ENCODE data around the gene PIK3IP1.

Gene PIK3IP1

DNA sequence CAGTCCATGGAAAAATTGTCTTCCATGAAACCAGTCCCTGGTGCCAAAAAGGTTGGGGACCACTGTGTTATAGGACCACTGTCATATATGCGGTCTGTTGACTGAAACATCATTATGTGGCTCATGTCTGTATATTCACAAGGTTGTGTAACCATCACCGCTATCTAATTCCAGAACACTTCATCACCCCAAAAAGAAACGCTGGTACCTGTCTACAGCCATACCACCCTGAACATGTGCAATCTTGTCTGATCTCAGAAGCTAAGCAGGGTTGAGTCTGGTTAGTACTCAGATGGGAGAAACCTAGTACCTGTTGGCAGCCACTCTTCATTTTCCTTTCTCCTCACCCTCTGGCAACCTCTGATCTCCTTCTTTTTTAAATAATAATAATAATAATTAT is 12.9 kb upstream of the PIK3IP1 start:
- DNase-seq: no peak

DNA sequence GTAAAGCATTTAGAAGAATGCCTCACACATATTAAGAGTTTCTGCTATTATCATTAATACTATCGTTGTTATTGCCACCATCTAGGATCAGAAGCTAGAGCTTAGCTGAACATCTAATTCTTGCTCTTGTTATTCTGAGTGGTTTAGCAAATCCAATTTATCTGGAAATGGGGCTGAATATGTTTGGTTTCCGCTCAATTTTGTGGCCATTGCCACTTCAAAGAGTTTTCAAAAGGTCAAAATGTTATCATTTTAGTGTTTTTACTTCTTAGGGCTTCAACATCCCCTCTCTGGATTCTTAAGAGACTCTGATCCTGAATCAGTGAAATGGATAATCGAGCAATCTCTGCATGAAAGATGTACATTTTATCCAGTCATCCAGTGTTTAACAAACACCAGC is 10.2 kb upstream of the PIK3IP1 start:
- DNase-seq: no peak

DNA sequence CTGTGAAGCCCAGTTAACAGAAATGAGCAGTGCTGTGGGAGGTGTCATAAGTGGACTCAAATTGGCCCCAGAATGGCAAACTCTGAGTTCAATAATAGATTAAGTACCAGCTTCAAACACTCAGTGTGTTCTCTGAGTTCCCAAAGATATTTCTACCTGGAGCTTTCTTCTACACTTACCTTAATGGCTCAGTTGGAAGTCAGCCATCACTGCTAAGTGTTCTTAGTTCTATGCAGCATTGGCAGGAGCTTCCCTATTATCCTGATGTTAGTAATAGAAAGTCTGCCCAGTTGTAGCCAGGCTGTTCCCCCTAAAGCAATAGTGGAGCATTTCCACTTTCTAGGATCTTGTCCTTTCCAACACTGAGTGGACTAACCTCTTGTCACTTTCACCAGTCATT is 9.7 kb upstream of the PIK3IP1 start:
- DNase-seq: no peak

DNA sequence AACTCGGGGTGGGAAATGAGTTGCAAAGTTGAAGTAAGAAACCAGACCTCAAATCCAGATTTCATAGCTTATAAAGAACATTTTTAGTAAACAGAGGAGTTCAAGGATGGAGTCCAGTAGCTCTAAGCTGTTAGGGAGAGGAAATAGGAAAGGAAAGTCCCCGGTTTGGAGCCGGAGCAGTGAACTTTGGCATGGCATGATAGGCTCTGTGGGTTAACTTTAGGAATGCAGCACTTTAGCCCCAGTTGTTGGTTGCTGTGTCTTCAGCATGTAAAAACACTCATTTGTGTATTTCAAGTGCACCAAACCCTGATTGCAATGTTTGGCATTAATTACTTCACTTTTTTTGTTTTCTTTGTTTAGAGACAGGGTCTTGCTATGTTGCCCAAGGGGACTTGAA is 8.6 kb upstream of the PIK3IP1 start:
- no peak for DNase-seq

DNA sequence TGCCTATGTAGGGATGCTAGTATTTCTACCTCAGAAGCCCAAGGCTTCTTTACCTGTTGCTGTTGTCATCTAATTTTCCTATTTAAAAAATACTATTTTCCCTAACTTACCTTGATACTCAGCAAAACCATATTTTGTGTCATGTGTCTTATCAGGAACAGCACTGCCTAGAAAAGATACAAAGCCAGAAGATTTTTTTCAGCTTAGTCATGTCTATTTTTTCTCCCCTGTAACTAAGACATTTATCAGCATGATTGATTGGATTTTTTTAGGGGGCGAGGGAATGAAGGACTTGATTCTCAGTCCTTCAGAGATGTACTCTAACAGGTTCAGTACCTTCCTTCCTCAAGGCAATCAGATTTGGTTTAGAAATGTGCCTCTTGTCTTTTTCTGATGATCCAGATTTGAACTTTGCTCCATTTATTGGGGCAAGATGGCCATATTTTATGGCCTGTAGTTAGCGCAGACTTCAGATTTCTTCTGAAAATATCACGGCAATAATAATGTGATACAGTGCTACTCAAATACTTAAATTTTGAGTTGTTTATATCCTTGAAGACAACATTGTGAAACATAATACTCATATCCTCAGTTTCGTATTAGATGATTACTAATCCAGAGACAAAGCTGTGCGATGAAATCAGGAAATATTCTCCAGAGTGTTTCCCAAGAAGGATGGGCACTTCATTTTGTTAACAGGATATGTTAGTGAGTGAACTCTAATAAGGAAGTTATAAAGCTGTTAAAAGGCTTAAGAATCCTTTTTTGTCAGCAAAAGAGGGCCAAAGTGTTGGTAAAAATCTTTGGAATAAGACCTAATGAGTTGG is 3.8 kb upstream of the PIK3IP1 start:
- no peak for DNase-seq

DNA sequence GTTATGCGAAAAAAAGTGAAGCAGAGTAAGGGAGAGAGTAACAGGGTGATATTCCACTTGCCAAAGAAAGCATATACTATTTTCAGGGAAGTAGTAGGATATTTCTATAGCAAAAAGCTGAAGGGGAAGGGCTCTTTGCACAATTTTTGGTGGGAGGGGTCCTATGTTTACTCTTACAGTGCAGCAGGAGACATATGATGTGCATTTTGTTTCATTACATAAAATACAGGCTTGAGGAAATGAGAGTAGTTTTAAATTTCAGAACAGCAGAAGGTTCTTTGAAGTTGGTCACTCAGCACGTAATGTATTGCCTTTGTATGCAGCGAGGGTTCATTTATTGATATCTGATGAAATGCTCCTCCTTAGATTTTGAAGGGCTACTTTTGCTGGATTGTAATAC is 3.1 kb upstream of the PIK3IP1 start:
- no peak for DNase-seq

DNA sequence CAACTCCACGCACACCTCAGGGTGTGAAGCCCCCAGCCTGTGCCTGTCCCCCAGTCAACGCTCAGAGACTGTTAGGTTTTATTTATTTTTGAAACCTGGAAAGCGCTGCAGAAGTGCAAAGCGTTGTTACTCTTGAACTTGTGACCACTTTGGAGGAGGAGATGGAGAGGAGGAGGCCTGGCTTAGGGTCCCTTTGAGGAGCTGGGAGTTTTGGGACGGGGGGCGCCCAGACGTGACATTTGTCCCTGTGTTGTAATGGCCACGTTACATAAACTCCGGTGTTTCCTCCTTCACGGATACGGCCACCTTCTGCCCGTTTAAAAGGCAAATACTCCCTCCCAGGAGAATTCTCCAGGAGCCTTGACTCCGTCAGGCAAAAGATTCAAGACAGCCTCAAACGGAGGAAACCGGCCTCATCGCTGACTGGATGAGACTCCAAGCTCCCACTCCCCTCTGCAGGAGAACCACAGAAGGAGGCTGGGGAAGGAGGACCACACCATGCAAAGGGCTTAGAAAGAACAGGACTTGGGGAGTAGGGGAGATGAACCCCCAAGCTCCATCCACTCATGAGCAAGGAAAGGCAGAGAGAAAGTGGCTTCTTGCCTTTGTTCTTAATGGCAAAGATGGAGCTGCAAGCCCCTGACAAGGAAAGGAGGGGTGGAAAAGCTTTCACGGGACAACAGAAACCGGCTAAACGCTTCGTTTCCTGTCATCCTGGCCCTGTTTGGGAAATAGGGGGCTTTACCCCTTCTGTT is 630 bp downstream of the PIK3IP1 start:
- no peak for DNase-seq

DNA sequence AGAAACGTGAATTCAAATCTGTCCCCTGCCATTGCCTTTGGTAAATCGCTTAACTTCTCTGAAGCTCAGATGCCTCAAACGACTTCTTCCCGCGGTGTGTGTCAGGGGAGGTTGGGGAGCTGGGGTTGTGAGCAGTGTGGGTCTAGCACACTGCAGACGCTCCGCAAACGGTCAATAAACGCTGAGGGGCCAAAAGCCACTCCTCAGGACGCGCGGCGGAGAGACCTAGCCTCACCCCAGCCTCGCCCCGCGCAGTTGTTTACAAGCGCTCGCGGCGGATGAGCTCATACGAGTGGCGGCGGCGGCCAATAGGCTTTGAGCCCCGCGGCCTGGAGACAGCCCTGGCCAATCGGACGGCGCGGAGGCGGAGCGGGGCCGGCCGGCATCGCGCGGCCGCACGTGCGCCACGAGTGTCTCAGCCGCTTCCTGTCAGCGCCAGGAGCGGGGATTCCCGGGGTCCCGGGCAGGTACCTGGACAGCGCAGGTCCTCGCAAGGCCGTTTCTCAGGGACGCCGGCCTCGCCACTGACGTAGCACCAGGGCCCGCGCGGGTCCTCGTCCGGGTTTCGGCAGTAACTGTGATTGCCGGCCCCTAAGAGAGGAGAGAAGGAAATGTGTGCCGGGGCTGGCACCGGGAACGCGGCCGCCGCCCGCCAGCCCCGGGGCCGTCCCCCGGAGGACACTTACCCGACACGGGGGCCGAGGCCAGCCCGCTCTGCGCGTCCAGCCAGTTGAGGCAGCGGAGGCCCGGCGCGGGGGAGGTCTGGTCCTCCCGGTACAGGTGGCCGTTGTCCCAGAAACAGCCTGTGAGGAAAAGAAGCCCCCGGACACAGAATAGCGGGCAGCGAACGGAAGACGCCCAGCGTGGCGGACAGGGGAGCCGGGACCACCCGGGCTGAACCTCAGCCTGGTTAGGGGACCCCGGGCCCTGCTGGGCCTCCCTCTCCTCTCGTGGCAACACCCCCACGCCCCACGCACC is 1.5 kb downstream of the PIK3IP1 start:
- DNase-seq: peak; percentile 74 to 83

DNA sequence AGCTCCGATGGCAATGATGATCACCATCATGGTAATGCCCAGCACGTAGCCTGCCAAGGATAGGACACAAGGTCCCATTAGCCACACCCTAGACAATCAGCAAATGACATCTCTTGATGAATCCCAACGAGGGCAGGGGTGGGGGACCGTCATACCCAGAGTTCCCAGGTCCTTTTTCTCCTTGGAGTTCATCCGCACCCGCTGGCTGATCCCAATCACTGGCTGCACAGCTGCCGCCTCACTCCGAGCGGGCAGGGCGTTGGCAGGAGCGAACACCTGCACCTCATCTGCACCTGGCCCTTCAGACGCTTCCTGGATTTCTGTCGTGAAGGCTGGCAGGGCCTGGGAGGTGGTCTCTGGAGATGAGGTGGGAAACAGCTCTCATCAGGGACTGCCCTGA is 2.9 kb downstream of the PIK3IP1 start:
- no peak for DNase-seq

DNA sequence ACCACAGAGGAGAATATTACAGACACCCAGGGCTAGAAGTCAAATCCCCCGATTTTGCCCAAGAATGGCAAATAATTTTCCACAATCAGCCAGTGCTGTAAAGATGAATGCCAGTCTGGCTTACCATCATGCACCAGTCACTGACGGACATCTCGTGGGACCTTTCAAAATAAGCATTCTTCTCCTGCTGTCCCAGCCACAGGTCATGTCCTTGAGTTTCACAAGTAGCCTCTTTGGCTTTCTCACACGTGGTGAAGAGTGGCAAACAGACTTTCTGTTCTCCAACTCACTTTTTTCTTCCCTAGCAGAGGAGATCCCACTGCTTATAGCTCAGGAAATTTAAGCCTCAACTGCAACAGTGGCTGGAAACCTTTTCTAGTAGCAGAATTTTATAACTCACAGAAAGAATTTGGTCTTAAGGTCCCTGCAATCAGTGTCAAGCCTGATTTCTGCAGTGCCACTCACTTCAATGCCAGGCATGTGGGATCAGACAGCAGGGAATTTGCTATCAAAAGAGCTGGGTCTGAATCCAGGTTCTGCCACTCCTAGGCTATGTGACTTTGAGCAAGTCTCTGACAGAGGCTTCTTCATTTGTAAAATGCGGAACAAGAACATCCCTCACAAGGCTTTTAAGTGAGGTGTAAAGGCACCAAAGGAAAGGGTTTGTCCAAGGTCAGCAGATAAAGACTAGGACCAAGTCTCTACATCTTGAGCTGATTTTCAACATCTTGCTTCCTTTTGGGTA is 3.6 kb downstream of the PIK3IP1 start:
- no peak for DNase-seq

DNA sequence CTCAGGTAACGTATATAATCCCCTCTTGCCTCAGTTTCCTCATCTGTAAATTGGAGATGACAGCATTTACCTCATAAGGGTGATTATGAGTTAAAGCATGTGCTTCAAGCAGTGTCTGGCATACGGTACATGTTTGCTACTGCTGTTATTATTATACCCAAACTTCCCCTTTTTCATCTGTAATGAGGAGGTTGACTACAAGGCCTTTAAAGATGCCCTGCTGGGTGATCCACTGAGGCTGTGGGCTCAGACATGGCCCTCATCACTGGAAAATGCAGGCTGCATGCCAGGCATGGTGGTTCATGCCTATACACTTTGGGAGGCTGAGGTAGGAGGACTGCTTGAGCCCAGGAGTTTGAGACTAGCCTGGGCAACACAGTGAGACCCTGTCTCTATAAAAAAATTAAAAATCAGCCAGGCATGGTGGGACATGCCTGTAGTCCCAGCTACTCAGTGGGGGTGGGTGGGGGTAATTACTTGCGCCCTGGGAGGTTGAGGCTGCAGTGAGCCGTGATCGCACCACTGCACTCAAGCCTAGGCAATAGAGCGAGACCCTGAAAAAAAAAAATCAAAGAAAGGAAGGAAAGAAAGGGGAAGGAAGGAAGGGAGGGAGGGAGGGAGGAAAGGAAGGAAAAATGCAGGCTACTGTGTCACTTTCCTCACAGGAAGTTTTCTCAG is 4.3 kb downstream of the PIK3IP1 start:
- DNase-seq: no peak

DNA sequence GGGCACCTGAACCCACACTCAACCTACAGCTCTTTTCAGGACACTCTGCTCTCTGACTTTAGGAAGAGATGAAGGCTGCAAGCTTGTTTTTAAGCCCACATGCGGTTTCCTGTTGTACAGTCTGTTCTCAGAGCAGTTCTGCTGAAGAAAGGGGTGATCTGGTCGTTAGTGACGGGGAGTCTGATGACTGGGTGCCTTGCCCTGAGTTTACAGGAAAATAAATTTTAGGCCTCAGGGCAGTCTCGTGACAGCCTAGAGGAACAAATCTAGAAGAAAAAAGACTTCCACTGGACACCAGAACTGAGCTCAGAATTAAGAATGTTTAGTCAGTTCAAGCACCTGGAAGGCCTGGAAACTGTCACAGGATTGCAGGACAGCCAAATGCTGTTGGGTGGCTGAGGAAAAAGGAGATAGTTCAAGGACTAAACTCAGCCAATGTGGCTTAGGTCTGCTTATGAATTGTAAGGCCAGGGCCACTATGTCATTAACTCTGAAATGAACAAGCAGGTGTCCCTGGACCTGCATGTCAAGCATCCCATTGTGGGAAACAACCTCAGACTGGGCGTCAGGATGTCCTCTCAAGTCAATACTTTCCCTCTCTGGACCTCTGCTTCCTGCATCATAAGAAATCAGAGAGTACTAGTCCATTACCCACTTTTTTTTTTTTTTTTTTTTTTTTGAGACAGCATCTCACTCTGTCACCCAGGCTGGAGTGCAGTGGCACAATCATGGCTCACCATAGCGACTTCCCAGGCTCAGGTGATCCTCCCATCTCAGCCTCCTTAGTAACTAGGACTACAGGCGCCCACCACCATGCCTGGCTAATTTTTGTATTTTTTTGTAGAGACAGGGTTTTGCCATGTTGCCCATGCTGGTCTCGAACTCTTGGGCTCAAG is 5.7 kb downstream of the PIK3IP1 start:
- no peak for DNase-seq

DNA sequence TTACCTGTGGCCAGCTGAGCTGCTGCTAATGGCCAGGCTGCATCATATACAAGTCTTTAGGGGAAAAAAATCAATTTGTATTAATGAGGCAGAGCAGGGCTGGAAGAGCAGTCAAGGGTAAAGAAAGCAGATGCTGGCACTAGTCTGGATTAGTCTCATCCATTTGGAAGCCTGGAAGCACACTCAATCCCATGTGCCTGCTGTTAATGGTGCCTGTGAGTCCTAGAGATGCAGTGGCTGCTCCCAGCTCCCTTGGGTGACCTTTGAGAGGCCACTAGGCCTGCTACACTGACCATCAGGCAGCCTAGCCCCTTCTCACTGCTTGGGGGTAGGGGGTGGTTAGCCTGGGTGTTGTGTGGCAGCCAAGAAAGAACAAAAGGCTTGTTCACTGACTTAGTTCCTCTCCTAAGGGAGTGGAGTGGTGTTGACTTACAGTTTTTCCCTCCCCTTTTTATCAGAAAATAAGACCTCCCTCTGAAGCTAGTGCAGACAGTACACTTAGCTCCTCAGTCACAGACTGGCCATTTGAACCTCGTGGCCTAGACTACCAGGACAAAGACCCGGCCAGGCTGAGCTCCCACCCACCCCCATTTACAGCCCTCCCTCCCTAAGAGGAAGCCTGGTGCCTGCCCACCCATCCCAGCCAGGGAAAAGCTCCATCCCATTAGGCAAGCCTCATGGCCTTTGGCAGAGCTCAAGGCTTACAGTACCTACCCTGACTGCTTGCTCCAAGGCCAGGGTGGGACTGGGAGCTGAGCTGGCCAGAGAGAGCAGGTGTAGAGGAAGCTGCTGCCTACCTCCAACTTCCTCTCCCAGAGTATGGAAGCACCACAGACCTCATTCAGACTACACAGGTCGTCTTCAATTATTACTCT is 7.8 kb downstream of the PIK3IP1 start:
- DNase-seq: no peak

DNA sequence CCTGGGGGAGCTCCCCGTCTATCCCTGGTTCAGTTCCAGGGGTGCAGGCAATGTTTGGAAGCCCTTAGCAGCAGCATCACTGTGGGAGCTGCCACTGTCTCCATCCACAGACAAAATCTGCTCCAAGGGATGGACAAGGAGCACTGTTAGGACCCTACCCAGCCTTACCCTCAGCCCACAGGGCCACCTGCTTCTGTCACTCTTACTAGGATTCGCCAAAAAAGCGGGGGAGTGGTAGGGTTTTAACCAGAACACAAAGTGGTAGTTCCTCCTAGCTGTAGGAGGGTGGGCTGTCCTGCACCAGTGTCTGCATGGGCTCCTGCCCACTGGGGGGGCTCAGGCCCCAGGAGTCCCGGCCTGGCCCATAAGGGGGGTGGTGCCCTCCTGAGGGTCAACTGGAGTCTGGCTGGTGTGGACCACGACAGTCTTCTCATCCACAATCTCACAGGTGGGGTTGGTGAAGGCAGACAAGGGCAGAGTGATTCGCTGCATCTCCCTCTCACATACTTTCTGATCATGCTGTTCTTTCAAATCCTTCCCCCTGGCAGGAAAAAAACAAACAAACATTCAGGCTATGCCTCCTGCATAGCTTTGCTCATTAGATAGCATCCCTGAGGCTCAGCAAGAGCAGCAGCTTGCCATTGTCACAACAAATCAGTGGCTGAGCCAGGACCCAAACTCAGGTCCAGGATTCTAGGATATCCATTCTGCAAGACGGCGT is 9.4 kb downstream of the PIK3IP1 start:
- DNase-seq: no peak

DNA sequence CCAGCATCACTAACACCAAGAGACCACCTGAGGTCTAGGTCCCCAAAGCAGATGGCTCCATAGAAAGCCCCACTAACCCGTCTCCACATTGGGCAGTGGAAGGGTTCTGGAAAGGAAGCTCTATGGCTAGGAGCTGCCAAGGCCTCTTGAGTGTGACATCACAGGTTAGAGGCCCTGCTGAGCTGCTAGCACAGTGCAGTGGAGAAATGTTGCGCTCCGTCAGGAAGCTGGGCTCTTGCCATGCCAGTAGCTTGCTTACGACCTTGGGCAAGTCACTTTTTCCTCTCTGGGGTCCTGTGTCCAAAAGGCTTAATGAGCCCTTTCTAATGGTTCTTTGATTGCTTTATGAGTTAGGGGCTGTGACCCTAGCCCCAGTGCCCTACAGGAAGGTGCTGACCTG is 10.6 kb downstream of the PIK3IP1 start:
- no peak for DNase-seq

DNA sequence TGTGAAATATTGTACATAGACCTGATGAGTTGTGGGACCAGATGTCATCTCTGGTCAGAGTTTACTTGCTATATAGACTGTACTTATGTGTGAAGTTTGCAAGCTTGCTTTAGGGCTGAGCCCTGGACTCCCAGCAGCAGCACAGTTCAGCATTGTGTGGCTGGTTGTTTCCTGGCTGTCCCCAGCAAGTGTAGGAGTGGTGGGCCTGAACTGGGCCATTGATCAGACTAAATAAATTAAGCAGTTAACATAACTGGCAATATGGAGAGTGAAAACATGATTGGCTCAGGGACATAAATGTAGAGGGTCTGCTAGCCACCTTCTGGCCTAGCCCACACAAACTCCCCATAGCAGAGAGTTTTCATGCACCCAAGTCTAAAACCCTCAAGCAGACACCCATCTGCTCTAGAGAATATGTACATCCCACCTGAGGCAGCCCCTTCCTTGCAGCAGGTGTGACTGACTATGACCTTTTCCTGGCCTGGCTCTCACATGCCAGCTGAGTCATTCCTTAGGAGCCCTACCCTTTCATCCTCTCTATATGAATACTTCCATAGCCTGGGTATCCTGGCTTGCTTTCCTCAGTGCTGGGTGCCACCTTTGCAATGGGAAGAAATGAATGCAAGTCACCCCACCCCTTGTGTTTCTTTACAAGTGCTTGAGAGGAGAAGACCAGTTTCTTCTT is 12.3 kb downstream of the PIK3IP1 start:
- DNase-seq: no peak

DNA sequence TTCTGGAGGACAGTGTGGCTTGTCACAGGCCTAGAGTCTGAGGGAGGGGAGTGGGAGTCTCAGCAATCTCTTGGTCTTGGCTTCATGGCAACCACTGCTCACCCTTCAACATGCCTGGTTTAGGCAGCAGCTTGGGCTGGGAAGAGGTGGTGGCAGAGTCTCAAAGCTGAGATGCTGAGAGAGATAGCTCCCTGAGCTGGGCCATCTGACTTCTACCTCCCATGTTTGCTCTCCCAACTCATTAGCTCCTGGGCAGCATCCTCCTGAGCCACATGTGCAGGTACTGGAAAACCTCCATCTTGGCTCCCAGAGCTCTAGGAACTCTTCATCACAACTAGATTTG is 13.0 kb downstream of the PIK3IP1 start:
- no peak for DNase-seq

DNA sequence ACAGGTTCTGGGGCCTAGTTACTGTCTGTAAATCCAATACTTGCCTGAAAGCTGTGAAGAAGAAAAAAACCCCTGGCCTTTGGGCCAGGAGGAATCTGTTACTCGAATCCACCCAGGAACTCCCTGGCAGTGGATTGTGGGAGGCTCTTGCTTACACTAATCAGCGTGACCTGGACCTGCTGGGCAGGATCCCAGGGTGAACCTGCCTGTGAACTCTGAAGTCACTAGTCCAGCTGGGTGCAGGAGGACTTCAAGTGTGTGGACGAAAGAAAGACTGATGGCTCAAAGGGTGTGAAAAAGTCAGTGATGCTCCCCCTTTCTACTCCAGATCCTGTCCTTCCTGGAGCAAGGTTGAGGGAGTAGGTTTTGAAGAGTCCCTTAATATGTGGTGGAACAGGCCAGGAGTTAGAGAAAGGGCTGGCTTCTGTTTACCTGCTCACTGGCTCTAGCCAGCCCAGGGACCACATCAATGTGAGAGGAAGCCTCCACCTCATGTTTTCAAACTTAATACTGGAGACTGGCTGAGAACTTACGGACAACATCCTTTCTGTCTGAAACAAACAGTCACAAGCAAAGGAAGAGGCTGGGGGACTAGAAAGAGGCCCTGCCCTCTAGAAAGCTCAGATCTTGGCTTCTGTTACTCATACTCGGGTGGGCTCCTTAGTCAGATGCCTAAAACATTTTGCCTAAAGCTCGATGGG is 13.5 kb downstream of the PIK3IP1 start:
- no peak for DNase-seq
